COR-L47 (cell line): ENCODE data around the gene ZBTB7A.
A peak's percentile ranks its signal among the peaks of the same experiment; 100 is the strongest.
"Not testable (repeated sequence)": the region's sequence is repeated elsewhere in the genome, so short reads cannot be mapped to it uniquely, and the experiment has no call there.

Source experiments
- DNase-seq: peaks from one replicate; lab custom pipeline; 2025; lab: John Stamatoyannopoulos, UW

ZBTB7A gene

GRCh38 chr19:4015705-4016402 is 50.8 kb downstream of the ZBTB7A start:
- DNase-seq = no peak

GRCh38 chr19:4014541-4015491 is 51.9 kb downstream of the ZBTB7A start:
- DNase-seq = no peak

- no peak for DNase-seq
These were observed 52.7 kb downstream of the ZBTB7A start for GRCh38 chr19:4013886-4014540.

GRCh38 chr19:4012975-4013634 is 53.6 kb downstream of the ZBTB7A start:
- DNase-seq = no peak

GRCh38 chr19:4012092-4012974 is 54.4 kb downstream of the ZBTB7A start:
- DNase-seq = peak; percentile 61

GRCh38 chr19:4011430-4011829 is 55.3 kb downstream of the ZBTB7A start:
- not testable (repeated sequence) for DNase-seq

GRCh38 chr19:4010808-4011110 is 55.9 kb downstream of the ZBTB7A start:
- no peak for DNase-seq

- DNase-seq = no peak
These were observed 56.5 kb downstream of the ZBTB7A start for GRCh38 chr19:4009990-4010807.

- DNase-seq = no peak
These were observed 58.7 kb downstream of the ZBTB7A start for GRCh38 chr19:4007836-4008539.

- peak; percentile 98 for DNase-seq
These were observed 59.5 kb downstream of the ZBTB7A start, which contains the start of gene PIAS4 for GRCh38 chr19:4007021-4007835. PIAS4 (plus strand) TSS chr19:4007736; CDS start chr19:4007761, 25 bp downstream.

- not testable (repeated sequence) for DNase-seq
These were observed 61.3 kb downstream of the ZBTB7A start for GRCh38 chr19:4005436-4005835.

GRCh38 chr19:4000798-4001197 is 65.9 kb downstream of the ZBTB7A start:
- not testable (repeated sequence) for DNase-seq

- not testable (repeated sequence) for DNase-seq
These were observed 67.9 kb downstream of the ZBTB7A start for GRCh38 chr19:3998667-3999412.

GRCh38 chr19:3995607-3996006 is 71.1 kb downstream of the ZBTB7A start:
- no peak for DNase-seq
